Prostate gland (tissue), 2 donors: ENCODE data around the gene NPHS1. TPM values are rescaled to one million over a fixed set of nuclear protein-coding genes. Genes with fewer than 3 reads are reported as not detected.

Source experiments
- DNase-seq: peaks from one replicate; pipeline ENCODE4 v3.0.0-alpha.2; 2019; ENCODE audit warnings: low spot score
- H3K27ac ChIP-seq, 2 donors: fragments of 200-600 bp; sonication (generic); 2 replicates each; pipeline ENCODE4 v1.5.1; 2017 to 2019
- H3K27me3 ChIP-seq: fragments of 200-600 bp; sonication (generic); replicated peaks from 2 replicates; pipeline ENCODE4 v1.5.1; 2019; ENCODE audit not compliant: insufficient read depth
- H3K36me3 ChIP-seq, 2 donors: fragments of 200-600 bp; sonication (generic); 1 replicate in 1 of 2; 2 replicates in 1 of 2; pipeline versions ENCODE4 v1.5.1 to v1.8.1; 2017 to 2019
- H3K4me1 ChIP-seq: fragments of 200-600 bp; sonication (generic); replicated peaks from 2 replicates; pipeline ENCODE4 v1.5.1; 2019
- H3K4me3 ChIP-seq, 2 donors: fragments of 200-600 bp; sonication (generic); 2 replicates each; pipeline ENCODE4 v1.5.1; 2017 to 2019
- H3K9me3 ChIP-seq: fragments of 200-600 bp; sonication (generic); 2 replicates; pipeline ENCODE4 v1.5.1; 2017
- POLR2A ChIP-seq: fragments of 450-650 bp; IDR thresholded peaks from one replicate; pipeline ENCODE4 v1.6.1; 2016; ENCODE audit warnings: antibody characterized with exemption, mild to moderate bottlenecking
- POLR2AphosphoS5 ChIP-seq: sonication (generic); formaldehyde crosslinking; IDR thresholded peaks from one replicate; pipeline ENCODE4 v1.6.1; 2017; ENCODE audit warnings: antibody characterized with exemption
- WGBS: methylation state at CpG from one replicate; pipeline ENCODE4 v1.1.5; 2018; 5-methylcytosine and 5-hydroxymethylcytosine counted together
- intact Hi-C: fragments of 100-400 bp; cut with DNase I; formaldehyde crosslinking; loops from one replicate; pipeline ENCODE4 v1.14.2; 2022
- total RNA-seq, 2 donors: library from RNA; depleted of rRNA; stranded (reverse); fragments of >200 nt; gene quantifications; one replicate each; pipeline ENCODE4 v1.1.0, GENCODE V29; 2016
- TF ChIP-seq, protein P1 (sequence below), 4 experiments: fragments of 200-600 bp in 2 of 4; fragments of 450-650 bp in 2 of 4; sonication (generic) in 2 of 4; IDR thresholded peaks; 1 replicate in 3 of 4; 2 replicates in 1 of 4; pipeline ENCODE4 v1.5.1; 2016 to 2019; ENCODE audit warnings: antibody characterized with exemption in 4 of 4, mild to moderate bottlenecking in 2 of 4, moderate library complexity in 2 of 4

Gene NPHS1, protein sequence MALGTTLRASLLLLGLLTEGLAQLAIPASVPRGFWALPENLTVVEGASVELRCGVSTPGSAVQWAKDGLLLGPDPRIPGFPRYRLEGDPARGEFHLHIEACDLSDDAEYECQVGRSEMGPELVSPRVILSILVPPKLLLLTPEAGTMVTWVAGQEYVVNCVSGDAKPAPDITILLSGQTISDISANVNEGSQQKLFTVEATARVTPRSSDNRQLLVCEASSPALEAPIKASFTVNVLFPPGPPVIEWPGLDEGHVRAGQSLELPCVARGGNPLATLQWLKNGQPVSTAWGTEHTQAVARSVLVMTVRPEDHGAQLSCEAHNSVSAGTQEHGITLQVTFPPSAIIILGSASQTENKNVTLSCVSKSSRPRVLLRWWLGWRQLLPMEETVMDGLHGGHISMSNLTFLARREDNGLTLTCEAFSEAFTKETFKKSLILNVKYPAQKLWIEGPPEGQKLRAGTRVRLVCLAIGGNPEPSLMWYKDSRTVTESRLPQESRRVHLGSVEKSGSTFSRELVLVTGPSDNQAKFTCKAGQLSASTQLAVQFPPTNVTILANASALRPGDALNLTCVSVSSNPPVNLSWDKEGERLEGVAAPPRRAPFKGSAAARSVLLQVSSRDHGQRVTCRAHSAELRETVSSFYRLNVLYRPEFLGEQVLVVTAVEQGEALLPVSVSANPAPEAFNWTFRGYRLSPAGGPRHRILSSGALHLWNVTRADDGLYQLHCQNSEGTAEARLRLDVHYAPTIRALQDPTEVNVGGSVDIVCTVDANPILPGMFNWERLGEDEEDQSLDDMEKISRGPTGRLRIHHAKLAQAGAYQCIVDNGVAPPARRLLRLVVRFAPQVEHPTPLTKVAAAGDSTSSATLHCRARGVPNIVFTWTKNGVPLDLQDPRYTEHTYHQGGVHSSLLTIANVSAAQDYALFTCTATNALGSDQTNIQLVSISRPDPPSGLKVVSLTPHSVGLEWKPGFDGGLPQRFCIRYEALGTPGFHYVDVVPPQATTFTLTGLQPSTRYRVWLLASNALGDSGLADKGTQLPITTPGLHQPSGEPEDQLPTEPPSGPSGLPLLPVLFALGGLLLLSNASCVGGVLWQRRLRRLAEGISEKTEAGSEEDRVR (N-terminal part only)
- total RNA-seq: under 1 TPM in 1 of 2 donors, not detected in 1; 0.23 TPM

DNA sequence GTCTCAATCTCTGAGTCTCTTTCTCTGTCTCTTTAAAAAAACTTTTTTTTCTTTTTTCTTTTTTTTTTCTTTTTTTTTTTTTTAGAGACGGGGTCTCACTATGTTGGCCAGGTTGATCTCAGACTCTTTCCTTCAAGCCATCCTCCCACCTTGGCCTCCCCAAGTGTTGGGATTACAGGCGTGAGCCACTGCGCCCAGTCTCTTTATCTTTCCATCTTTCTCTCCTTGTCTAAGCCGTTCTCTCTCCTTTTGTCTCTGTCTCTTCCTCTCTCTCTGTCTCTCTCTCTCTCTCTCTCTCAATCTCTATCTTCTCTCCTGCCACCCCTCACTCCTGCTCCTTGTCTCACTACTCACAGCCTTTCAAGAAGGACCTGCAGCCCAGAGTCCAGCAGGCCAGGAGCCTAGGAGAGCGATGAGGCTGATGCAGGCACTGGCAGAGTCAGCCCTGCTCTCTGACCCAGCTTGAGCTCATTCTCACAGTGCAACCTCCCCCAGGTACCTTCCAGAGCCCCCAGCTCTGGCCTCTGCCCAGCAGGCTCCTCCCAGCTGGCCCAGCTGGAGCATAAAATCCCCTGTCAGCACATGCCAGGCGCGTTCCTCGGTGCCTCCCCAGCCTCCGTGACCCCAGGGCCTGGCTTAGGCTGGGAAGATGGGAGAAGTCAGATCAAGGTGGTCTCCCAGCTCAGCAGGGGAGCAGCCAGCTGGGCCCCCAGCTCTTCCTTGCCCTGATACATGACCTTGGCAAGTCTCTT lies at the start of gene NPHS1:
NPHS1 (minus strand) TSS at position 476 of the 752 bp plus-strand sequence. CDS start 667 bp downstream, outside the sequence.
- Histone ChIP-seq H3K4me1 (no peaks in the 10 kb centered on the region), H3K9me3 (no peaks in the 10 kb centered on the region), H3K27me3 (peaks cover 7% of the 10 kb centered on the region), H3K4me3 (no peak within 1 kb of the TSS), H3K36me3 (no peaks in the 10 kb centered on the region), H3K27ac (no peak within 1 kb of the TSS)
- TF ChIP-seq, protein P1, sequence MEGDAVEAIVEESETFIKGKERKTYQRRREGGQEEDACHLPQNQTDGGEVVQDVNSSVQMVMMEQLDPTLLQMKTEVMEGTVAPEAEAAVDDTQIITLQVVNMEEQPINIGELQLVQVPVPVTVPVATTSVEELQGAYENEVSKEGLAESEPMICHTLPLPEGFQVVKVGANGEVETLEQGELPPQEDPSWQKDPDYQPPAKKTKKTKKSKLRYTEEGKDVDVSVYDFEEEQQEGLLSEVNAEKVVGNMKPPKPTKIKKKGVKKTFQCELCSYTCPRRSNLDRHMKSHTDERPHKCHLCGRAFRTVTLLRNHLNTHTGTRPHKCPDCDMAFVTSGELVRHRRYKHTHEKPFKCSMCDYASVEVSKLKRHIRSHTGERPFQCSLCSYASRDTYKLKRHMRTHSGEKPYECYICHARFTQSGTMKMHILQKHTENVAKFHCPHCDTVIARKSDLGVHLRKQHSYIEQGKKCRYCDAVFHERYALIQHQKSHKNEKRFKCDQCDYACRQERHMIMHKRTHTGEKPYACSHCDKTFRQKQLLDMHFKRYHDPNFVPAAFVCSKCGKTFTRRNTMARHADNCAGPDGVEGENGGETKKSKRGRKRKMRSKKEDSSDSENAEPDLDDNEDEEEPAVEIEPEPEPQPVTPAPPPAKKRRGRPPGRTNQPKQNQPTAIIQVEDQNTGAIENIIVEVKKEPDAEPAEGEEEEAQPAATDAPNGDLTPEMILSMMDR (IDR thresholded peaks at IDR 0.05): no peak
- TF ChIP-seq POLR2AphosphoS5: no peak
- TF ChIP-seq POLR2A: no peak
- intact Hi-C loops: no loop called here
- no peak for DNase-seq
- 46% methylated on average over 9 of the region's 9 CpGs for WGBS

DNA sequence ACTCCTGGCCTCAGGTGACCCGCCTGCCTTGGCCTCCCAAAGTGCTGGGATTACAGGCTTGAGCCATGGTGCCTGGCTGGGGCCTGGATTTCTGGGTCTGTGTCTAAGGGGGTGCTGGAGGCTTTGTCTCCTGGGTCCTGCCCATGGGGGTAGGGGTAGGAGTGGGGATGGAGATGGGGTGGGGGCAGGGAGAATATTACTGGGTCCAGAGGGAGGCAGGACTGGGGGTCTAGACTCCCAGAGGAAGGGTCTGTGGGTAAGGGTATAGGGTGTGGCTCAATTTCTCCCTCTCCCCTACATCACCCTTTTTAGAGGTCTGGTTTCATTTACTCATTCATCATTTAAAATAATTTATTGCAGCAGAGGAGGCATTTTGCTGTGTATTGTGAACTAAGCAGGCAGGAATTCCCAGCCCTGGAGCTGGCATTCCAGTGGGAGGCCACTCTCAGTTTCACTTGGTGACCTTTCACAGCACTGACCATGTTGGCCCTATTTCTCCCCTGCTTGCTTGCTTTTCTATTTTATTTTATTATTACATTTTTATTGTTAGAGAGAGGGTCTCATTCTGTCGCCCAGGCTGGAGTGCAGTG lies 48.8 kb upstream of the NPHS1 start:
- H3K9me3 ChIP-seq: no peaks in the 10 kb centered on the region
- WGBS: 79% methylated on average over 2 of the region's 2 CpGs
- H3K27ac ChIP-seq: peak overlapping the region; percentile 79 to 87
- H3K4me1 ChIP-seq: no peaks in the 10 kb centered on the region
- H3K36me3 ChIP-seq: no peaks in the 10 kb centered on the region
- H3K27me3 ChIP-seq: no peaks in the 10 kb centered on the region
- intact Hi-C loops: no loop called here
- no peak for TF ChIP-seq POLR2A
- TF ChIP-seq POLR2AphosphoS5: no peak
- TF ChIP-seq, protein P1 (IDR thresholded peaks at IDR 0.05): no peak
- DNase-seq: no peak
- no peak overlapping the region for H3K4me3 ChIP-seq

DNA sequence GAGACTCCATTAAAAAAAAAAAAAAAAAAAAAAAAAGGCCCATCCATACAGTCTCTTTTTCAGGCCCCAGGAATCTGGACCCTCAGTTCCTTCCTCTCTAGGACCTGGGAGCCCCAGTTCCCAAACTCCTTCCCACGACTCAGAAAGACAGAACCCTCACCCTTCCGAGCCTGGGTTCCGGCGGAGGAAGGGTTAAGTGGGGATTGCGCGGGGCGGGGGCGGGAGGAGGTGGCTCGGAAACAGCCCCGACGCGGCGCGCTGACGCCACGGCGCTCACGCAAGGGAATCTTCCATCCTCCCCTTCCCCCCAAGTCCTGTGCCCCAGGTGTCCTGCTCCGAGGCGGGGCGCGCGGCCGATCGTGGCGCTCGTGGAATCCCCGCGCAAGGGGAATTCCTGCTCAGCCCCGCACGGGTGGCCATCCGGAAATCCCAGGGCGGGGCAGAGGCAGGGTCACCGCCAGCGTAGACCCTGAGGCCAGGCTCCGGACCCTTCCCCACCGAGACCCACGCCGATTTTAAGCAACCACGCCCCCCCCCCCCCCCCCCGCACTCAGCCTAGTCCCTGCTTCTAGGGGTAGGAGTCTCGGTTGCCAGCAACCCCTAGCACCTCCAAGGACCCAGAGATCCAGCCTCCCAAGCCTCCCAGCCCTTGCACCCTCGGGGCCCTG lies 47.4 kb upstream of the NPHS1 start:
- H3K36me3 ChIP-seq: no peaks in the 10 kb centered on the region
- DNase-seq: peak; percentile 75
- under 1% methylated on average over 43 of the region's 43 CpGs for WGBS

More for the DNA sequence above, 47.4 kb upstream of the NPHS1 start:
- H3K27ac ChIP-seq: peak overlapping the region; percentile 79 to 87
- no peaks in the 10 kb centered on the region for H3K4me1 ChIP-seq
- H3K4me3 ChIP-seq: peak overlapping the region; percentile 50
- no peaks in the 10 kb centered on the region for H3K27me3 ChIP-seq
- peak; percentile 82 for TF ChIP-seq POLR2AphosphoS5
- TF ChIP-seq POLR2A: peak; percentile 69
- TF ChIP-seq, protein P1 (IDR thresholded peaks at IDR 0.05): no peak
- intact Hi-C loops: loop anchor here (1.0 kb wide), 1 partner anchor 32 kb away; no protein-coding TSS in a partner anchor
- H3K9me3 ChIP-seq: no peaks in the 10 kb centered on the region
